Neuronal stem cell (in vitro differentiated cells): Measurements from ENCODE around the gene BEAN1.
"Not testable (repeated sequence)": the region's sequence is repeated elsewhere in the genome, so short reads cannot be mapped to it uniquely, and the experiment has no call there.

ENCODE experiments used
- DNase-seq: peaks from one replicate; pipeline ENCODE4 v3.0.0-alpha.2; 2013; ENCODE audit warnings: low spot score
- H2AFZ ChIP-seq: one replicate; pipeline ENCODE4 v1.6.1; 2013; ENCODE audit warnings: mild to moderate bottlenecking, low read length, inconsistent platforms
- H2AK5ac ChIP-seq: 2 replicates; pipeline ENCODE4 v1.6.1; 2013; ENCODE audit warnings: low read depth, mild to moderate bottlenecking, inconsistent platforms, low read length, moderate library complexity, mixed read lengths
- H2BK120ac ChIP-seq: 2 replicates; pipeline ENCODE4 v1.6.1; 2013; ENCODE audit warnings: low read depth, mild to moderate bottlenecking, inconsistent platforms, low read length, moderate library complexity, mixed read lengths
- H2BK12ac ChIP-seq: one replicate; pipeline ENCODE4 v1.6.1; 2013; ENCODE audit warnings: low read length, inconsistent platforms
- H2BK15ac ChIP-seq: 2 replicates; pipeline ENCODE4 v1.6.1; 2013; ENCODE audit warnings: mild to moderate bottlenecking, low read length, inconsistent platforms, mixed read lengths
- H2BK5ac ChIP-seq: one replicate; pipeline ENCODE4 v1.6.1; 2013; ENCODE audit warnings: inconsistent platforms, mild to moderate bottlenecking, low read length, moderate library complexity
- H3K14ac ChIP-seq: one replicate; pipeline ENCODE4 v1.6.1; 2013; ENCODE audit warnings: low read length, inconsistent platforms
- H3K18ac ChIP-seq: 2 replicates; pipeline ENCODE4 v1.6.1; 2013; ENCODE audit warnings: low read length, inconsistent platforms
- H3K23ac ChIP-seq: 2 replicates; pipeline ENCODE4 v1.6.1; 2013; ENCODE audit warnings: low read depth, mild to moderate bottlenecking, mixed read lengths, low read length, inconsistent platforms; ENCODE audit not compliant: poor library complexity
- H3K27ac ChIP-seq: replicated peaks from 3 replicates; pipeline ENCODE4 v1.5.1; 2013; ENCODE audit warnings: low read length, inconsistent platforms
- H3K27me3 ChIP-seq, 3 experiments: 2 replicates each; pipeline ENCODE4 v1.6.1; 2013; ENCODE audit warnings: low read length in 3 of 3, mild to moderate bottlenecking in 2 of 3, inconsistent platforms in 1 of 3, low read depth in 1 of 3, mixed read lengths in 1 of 3, moderate library complexity in 1 of 3; ENCODE audit not compliant: control insufficient read depth in 3 of 3, insufficient read depth in 3 of 3
- H3K36me3 ChIP-seq, 2 donors: replicated peaks in 1 of 2; 2 replicates each; pipeline ENCODE4 v1.6.1; 2013; ENCODE audit warnings: low read length in 2 of 2; ENCODE audit not compliant: control insufficient read depth in 2 of 2, insufficient read depth in 2 of 2
- H3K4ac ChIP-seq: 2 replicates; pipeline ENCODE4 v1.6.1; 2013; ENCODE audit warnings: inconsistent platforms, mild to moderate bottlenecking, low read length, moderate library complexity
- H3K4me1 ChIP-seq, 2 donors: 1 replicate in 1 of 2; 2 replicates in 1 of 2; pipeline ENCODE4 v1.6.1; 2013; ENCODE audit warnings: low read length in 2 of 2, low read depth in 1 of 2; ENCODE audit not compliant: control insufficient read depth in 2 of 2, insufficient read depth in 1 of 2
- H3K4me2 ChIP-seq: one replicate; pipeline ENCODE4 v1.6.1; 2013; ENCODE audit warnings: mild to moderate bottlenecking, low read length, inconsistent platforms; ENCODE audit not compliant: insufficient read depth, poor library complexity, severe bottlenecking
- H3K4me3 ChIP-seq, 2 donors: 2 replicates each; pipeline ENCODE4 v1.5.1; 2013; ENCODE audit warnings: low read length in 2 of 2, mild to moderate bottlenecking in 2 of 2, inconsistent platforms in 1 of 2, moderate library complexity in 1 of 2
- H3K79me1 ChIP-seq: one replicate; pipeline ENCODE4 v1.6.1; 2013; ENCODE audit warnings: low read depth, mild to moderate bottlenecking, inconsistent platforms, low read length, moderate library complexity
- H3K9ac ChIP-seq: one replicate; pipeline ENCODE4 v1.6.1; 2013; ENCODE audit warnings: mild to moderate bottlenecking, low read depth, low read length, inconsistent platforms; ENCODE audit not compliant: poor library complexity
- H3K9me3 ChIP-seq, 2 donors: replicated peaks in 1 of 2; 2 replicates each; pipeline versions ENCODE3 to v1.6.1; 2013; ENCODE audit warnings: low read length in 2 of 2, mild to moderate bottlenecking in 2 of 2, inconsistent platforms in 1 of 2, low read depth in 1 of 2, mixed read lengths in 1 of 2, moderate library complexity in 1 of 2; ENCODE audit not compliant: control insufficient read depth in 2 of 2, insufficient read depth in 1 of 2
- H4K8ac ChIP-seq: one replicate; pipeline ENCODE4 v1.6.1; 2013; ENCODE audit warnings: low read depth, mild to moderate bottlenecking, inconsistent platforms, low read length, moderate library complexity
- H4K91ac ChIP-seq: one replicate; pipeline ENCODE4 v1.6.1; 2013; ENCODE audit warnings: low read length, low read depth, mild to moderate bottlenecking, inconsistent platforms; ENCODE audit not compliant: poor library complexity
- WGBS, 2 donors: extraction: QIAGEN DNeasy Blood & Tissue Kit; methylation state at CpG; one replicate each; pipeline ENCODE4 v1.1.7; 2013; ENCODE audit warnings: missing lambda C conversion rate in 2 of 2, mixed read lengths in 1 of 2; ENCODE audit not compliant: insufficient read length in 2 of 2, insufficient replicate concordance in 1 of 2; ENCODE audit errors: extremely low coverage in 2 of 2; 5-methylcytosine and 5-hydroxymethylcytosine counted together

BEAN1 gene

DNA sequence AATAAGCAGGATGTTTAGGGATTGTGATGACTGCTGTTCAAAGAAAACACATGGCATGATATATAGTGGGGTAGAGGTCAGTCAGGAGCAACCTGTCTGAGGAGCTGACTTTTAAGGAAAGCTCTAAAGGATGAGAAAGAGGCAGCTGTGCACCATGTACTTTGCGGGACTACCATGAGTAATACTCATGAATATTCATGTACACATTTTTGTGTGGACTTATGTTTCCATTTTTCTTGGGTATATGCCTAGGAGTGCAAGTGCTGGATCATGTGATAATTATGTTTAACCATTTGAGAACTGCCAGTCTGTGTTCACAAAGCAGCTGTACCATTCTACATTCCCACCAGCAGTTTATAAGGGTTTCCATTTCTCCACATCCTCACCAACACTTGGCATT lies 35.8 kb downstream of the BEAN1 start:
- H3K27me3 ChIP-seq: peaks cover 0 to 3% (median 0%) of the 10 kb centered on the region in 3 experiments
- no peak overlapping the region for H3K23ac ChIP-seq
- H3K14ac ChIP-seq: no peak overlapping the region
- no peaks in the 10 kb centered on the region for H3K9me3 ChIP-seq
- no peak overlapping the region for H3K4ac ChIP-seq
- H2BK5ac ChIP-seq: no peak overlapping the region
- no peak overlapping the region for H2AK5ac ChIP-seq
- no peak overlapping the region for H3K27ac ChIP-seq
- no peak overlapping the region for H3K4me2 ChIP-seq
- no peak overlapping the region for H4K91ac ChIP-seq
- H2AFZ ChIP-seq: no peak overlapping the region
- H3K79me1 ChIP-seq: no peaks in the 10 kb centered on the region
- no peak overlapping the region for H2BK15ac ChIP-seq
- H2BK120ac ChIP-seq: no peak overlapping the region
- no peak overlapping the region for H4K8ac ChIP-seq
- H3K4me1 ChIP-seq: peaks cover under 1 to 6% of the 10 kb centered on the region in 2 donors
- no peaks in the 10 kb centered on the region for H3K36me3 ChIP-seq
- no peak overlapping the region for H3K18ac ChIP-seq
- DNase-seq: no peak
- H3K4me3 ChIP-seq: no peak overlapping the region
- no CpG with 5 or more reads among the region's 1 CpG for WGBS, 2 donors
- H2BK12ac ChIP-seq: no peak overlapping the region
- H3K9ac ChIP-seq: no peak overlapping the region

DNA sequence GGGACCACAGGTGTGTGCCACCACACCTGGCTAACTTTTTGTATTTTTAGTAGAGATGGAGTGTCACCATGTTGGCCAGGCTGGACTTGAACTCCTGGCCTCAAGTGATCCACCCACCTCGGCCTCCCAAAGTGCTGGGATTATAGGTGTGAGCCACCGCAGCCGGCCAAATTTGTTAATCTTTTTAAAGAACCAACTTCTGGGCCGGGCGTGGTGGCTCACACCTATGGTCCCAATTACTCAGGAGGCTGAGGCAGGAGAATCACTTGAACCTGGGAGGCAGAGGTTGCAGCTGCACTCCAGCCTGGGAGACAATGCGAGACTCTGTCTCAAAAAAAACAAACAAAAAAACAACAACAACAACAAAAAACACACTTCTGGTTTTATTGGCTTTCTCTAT lies 38.9 kb downstream of the BEAN1 start:
- not testable (repeated sequence) for H3K27me3 ChIP-seq, H3K4me2 ChIP-seq, H3K36me3 ChIP-seq, H3K4me3 ChIP-seq, H3K4ac ChIP-seq, H3K9me3 ChIP-seq, H2AFZ ChIP-seq, H4K8ac ChIP-seq, H4K91ac ChIP-seq, H2BK15ac ChIP-seq, H3K18ac ChIP-seq, H3K14ac ChIP-seq, H2BK5ac ChIP-seq, DNase-seq, H3K27ac ChIP-seq, H2BK12ac ChIP-seq, H2BK120ac ChIP-seq, H3K79me1 ChIP-seq, H3K9ac ChIP-seq, H3K23ac ChIP-seq, H3K4me1 ChIP-seq, H2AK5ac ChIP-seq
- no CpG with 5 or more reads among the region's 6 CpGs for WGBS, 2 donors

DNA sequence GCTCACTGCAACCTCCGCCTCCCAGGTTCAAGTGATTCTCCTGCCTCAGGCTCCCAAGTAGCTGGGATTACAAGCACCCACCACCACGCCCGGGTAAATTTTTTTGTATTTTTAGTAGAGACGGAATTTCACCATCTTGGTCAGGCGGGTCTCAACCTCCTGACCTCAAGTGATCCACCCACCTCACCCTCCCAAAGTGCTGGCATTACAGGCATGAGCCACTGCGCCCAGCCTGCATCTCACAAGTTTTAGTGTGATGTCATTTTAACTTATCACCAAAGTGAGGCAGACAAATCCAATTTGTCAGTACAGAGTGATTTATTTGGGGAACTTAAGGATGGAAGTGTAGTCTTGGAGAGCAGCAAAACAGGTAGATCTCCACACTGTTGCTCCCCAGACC lies 39.5 kb downstream of the BEAN1 start:
- not testable (repeated sequence) for H3K18ac ChIP-seq, H3K36me3 ChIP-seq, H3K79me1 ChIP-seq, H3K4ac ChIP-seq, H4K91ac ChIP-seq, H2BK12ac ChIP-seq, DNase-seq, H4K8ac ChIP-seq, H3K14ac ChIP-seq, H2BK15ac ChIP-seq, H3K4me1 ChIP-seq, H2AFZ ChIP-seq, H3K4me3 ChIP-seq, H3K4me2 ChIP-seq, H3K27me3 ChIP-seq, H2AK5ac ChIP-seq, H3K9me3 ChIP-seq, H3K23ac ChIP-seq, H2BK120ac ChIP-seq, H2BK5ac ChIP-seq, H3K27ac ChIP-seq, H3K9ac ChIP-seq
- no CpG with 5 or more reads among the region's 6 CpGs for WGBS, 2 donors

DNA sequence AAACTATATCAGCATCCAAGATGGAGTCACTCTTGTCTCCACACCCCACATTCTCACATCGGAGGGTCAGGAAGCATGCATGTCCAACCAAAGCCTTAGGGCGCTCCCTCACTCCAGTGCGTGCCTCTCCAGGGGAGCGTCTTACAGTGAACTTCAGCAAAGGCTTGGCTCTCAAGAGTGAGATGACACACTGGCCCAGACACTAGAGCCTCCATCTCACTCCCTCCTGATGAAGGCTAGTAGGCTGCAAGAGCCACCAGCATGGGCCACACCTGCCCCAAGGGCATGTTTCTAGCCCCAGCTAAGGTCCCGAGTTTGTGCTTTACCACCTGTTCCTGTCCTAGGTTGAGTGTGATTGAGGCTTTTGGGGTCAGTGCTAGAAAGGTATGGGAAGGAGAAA lies 40.5 kb downstream of the BEAN1 start:
- no peak overlapping the region for H2AFZ ChIP-seq
- H4K8ac ChIP-seq: no peak overlapping the region
- H3K18ac ChIP-seq: no peak overlapping the region
- no peak overlapping the region for H4K91ac ChIP-seq
- H2BK5ac ChIP-seq: no peak overlapping the region
- H3K9ac ChIP-seq: no peak overlapping the region
- no peak overlapping the region for H2BK15ac ChIP-seq
- WGBS, 2 donors: no CpG with 5 or more reads among the region's 5 CpGs
- H2AK5ac ChIP-seq: no peak overlapping the region
- H3K4me3 ChIP-seq: no peak overlapping the region
- no peak overlapping the region for H3K4ac ChIP-seq
- H2BK120ac ChIP-seq: no peak overlapping the region
- H3K79me1 ChIP-seq: no peaks in the 10 kb centered on the region
- H3K14ac ChIP-seq: no peak overlapping the region
- H3K23ac ChIP-seq: no peak overlapping the region
- no peaks in the 10 kb centered on the region for H3K9me3 ChIP-seq
- no peaks in the 10 kb centered on the region for H3K36me3 ChIP-seq
- H3K27ac ChIP-seq: no peak overlapping the region
- peaks cover 0 to 1% of the 10 kb centered on the region in 2 donors for H3K4me1 ChIP-seq
- H2BK12ac ChIP-seq: no peak overlapping the region
- H3K27me3 ChIP-seq: no peaks in the 10 kb centered on the region
- no peak overlapping the region for H3K4me2 ChIP-seq
- no peak for DNase-seq
